PC-9 (cell line): ENCODE data around the gene PDE11A.

Experiments
- EZH2 ChIP-seq: fragments of 200-600 bp; sonication (generic); IDR thresholded peaks from 2 replicates; pipeline ENCODE4 v1.8.0; 2017; ENCODE audit warnings: antibody characterized with exemption, low read depth
- TF ChIP-seq, protein P1 (sequence below): fragments of 200-600 bp; sonication (generic); conservative IDR thresholded peaks from 2 replicates; pipeline ENCODE4 v1.6.1; 2017; ENCODE audit warnings: mixed run types, antibody characterized with exemption, mild to moderate bottlenecking, moderate library complexity

DNA sequence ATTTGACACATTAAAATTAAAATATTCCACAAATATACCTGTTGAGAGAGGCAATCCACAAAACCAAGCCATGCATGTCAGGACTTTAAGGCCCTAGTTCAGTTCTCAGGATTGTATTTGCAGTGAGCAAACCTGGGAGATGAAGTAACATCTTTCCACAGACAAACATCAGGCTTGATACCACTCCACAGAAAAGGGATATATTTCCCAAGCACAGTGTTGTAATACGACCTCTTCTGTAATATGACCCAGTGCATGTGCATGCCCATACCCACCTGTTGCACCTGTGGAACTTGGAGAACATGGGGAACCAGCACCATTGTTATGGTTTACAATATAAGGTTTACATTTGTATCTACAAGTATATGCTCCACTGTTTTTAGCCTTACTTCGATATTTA lies 184.0 kb downstream of the PDE11A start:
- TF ChIP-seq, protein P1, sequence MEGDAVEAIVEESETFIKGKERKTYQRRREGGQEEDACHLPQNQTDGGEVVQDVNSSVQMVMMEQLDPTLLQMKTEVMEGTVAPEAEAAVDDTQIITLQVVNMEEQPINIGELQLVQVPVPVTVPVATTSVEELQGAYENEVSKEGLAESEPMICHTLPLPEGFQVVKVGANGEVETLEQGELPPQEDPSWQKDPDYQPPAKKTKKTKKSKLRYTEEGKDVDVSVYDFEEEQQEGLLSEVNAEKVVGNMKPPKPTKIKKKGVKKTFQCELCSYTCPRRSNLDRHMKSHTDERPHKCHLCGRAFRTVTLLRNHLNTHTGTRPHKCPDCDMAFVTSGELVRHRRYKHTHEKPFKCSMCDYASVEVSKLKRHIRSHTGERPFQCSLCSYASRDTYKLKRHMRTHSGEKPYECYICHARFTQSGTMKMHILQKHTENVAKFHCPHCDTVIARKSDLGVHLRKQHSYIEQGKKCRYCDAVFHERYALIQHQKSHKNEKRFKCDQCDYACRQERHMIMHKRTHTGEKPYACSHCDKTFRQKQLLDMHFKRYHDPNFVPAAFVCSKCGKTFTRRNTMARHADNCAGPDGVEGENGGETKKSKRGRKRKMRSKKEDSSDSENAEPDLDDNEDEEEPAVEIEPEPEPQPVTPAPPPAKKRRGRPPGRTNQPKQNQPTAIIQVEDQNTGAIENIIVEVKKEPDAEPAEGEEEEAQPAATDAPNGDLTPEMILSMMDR = no peak
- no peak for TF ChIP-seq EZH2
